Peyer's patch (tissue), 4 donors: ENCODE results near the gene OSR1.

Experiments used
- POLR2A ChIP-seq, 2 donors: fragments of 450-650 bp; IDR thresholded peaks; one replicate each; pipeline ENCODE4 v1.5.1; 2017; ENCODE audit warnings: antibody characterized with exemption in 2 of 2, mild to moderate bottlenecking in 2 of 2, moderate library complexity in 2 of 2
- TF ChIP-seq, protein P1 (sequence below), 6 experiments: fragments of 450-650 bp in 4 of 6; fragments of 200-600 bp in 2 of 6; sonication (generic) in 1 of 6; IDR thresholded peaks; one replicate each; pipeline ENCODE4 v1.5.1; 2017 to 2019; ENCODE audit warnings: antibody characterized with exemption in 6 of 6, mild to moderate bottlenecking in 3 of 6, moderate library complexity in 1 of 6

GRCh38 chr2:19331450-19331849 is 27.0 kb downstream of the OSR1 start:
- TF ChIP-seq, protein P1, sequence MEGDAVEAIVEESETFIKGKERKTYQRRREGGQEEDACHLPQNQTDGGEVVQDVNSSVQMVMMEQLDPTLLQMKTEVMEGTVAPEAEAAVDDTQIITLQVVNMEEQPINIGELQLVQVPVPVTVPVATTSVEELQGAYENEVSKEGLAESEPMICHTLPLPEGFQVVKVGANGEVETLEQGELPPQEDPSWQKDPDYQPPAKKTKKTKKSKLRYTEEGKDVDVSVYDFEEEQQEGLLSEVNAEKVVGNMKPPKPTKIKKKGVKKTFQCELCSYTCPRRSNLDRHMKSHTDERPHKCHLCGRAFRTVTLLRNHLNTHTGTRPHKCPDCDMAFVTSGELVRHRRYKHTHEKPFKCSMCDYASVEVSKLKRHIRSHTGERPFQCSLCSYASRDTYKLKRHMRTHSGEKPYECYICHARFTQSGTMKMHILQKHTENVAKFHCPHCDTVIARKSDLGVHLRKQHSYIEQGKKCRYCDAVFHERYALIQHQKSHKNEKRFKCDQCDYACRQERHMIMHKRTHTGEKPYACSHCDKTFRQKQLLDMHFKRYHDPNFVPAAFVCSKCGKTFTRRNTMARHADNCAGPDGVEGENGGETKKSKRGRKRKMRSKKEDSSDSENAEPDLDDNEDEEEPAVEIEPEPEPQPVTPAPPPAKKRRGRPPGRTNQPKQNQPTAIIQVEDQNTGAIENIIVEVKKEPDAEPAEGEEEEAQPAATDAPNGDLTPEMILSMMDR (IDR thresholded peaks at IDR 0.05) = no peak
- no peak for TF ChIP-seq POLR2A (IDR thresholded peaks at IDR 0.05)
